NCI-H1436 treated with DMSO at 0.1 percent for 48 hours (cell line): ENCODE results near the gene WASF2.
"Not testable (repeated sequence)": the region's sequence is repeated elsewhere in the genome, so short reads cannot be mapped to it uniquely, and the experiment has no call there.

ENCODE experiments used
- DNase-seq: peaks from one replicate; lab custom pipeline; 2025; lab: John Stamatoyannopoulos, UW

WASF2 gene

GRCh38 chr1:27397749-27398148, 92.2 kb downstream of the WASF2 start:
- no peak for DNase-seq

DNA sequence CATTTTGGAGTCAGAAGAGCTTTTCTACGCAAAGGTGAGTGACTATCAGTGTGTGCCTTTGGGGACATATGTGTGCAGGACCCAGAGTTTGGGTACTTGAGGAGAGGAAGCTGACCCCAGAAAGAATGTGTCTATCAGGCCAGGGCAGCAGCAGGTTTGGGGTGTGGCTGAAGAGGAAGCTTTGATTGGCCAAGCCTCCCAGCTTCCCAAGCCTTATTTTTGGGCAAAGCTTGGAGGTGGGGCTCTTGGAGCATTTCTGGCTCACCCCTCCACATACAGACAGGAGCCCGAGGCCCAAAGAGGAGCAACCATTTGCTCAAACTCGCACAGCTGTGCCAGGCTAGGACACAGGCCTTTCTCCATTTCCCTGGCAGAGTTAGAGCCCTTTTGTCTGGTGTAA, 92.9 kb downstream of the WASF2 start:
- DNase-seq, result no peak

DNA sequence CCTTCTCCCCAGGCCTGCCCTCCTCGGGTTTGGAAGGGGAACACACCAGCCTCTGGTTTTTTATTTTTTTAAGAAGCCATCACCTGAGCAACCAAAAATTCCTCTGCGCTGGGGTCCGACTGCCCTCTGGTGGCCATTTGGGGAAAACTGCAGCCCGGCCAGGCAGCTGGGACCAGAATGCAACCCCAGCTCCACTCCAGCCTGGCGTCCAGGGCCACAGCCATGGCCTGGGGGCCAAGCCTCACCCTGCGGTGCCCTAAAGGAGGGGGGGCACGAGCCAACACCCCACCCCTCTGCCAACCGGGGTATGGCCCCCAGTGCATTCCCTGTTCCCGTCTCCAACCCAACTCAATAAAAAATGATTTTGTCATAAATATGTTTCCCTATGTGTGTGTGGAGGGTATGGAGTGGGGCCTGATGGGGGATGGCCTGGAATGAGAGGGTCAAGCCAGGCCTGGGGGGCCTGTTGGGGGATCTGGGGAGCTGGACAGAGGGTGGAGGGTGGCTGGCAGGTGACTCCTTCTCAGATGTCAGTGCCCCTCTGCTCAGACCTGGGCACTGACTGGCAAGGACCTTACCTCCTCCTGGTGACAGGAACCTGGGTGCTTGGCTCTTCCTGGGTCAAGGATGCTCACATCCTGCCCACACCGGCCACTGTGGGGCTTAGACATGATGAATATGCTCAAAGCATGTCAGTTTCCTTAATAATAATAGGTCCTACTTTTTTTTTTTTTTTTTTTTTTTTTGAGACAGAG, 94.3 kb downstream of the WASF2 start:
- no peak for DNase-seq

- no peak for DNase-seq
Observed at GRCh38 chr1:27394925-27395324, 95.0 kb downstream of the WASF2 start.

DNA sequence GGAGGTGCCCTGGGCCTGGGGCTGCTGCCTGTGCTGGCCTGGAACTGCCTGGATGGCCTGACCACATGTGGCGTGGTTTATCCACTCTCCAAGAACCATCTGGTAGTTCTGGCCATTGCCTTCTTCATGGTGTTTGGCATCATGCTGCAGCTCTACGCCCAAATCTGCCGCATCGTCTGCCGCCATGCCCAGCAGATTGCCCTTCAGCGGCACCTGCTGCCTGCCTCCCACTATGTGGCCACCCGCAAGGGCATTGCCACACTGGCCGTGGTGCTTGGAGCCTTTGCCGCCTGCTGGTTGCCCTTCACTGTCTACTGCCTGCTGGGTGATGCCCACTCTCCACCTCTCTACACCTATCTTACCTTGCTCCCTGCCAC, 95.7 kb downstream of the WASF2 start:
- no peak for DNase-seq

GRCh38 chr1:27393641-27394281, 96.2 kb downstream of the WASF2 start:
- no peak for DNase-seq

DNA sequence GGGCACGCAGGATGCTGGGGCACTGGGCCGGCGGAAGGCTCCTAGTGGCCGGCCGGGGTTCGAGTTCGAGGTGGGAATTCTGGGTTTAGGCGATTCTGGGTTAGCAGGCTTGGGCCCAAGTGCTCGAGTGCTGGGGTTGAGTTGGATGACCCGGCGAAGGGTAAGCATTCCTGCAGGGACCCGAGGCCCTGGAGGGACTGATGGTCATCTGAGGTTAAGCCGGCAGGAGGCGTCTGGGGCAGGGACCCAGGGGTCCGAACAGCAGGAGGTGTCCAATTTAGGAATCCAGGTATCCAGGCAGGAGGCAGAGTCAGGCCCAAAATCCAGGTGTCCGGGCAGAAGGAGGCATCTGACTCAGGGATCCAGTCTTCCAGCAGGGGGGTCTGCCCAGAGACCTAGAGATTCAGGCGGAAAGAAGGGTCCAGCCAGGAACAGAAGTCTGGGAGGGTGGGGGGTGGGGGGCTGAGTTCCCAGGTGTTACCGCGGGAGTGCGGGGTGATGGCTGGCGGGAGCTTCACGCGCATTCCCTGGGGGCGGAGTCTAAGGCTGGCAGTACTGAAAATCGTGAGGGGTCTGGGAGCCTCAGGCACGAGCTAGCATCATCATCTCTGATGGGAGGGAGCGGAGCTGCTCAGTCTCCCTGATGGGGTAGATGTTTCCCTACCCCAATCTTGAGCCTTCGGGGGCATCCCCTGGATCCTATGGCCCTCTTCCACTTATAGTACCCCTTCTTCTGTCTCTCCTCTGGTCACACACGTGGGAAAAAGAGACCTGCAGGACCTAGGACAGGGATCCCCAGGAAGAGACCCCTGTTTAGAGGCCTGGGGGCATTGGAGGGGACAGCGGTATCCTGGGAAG, 97.0 kb downstream of the WASF2 start:
- no peak for DNase-seq

DNA sequence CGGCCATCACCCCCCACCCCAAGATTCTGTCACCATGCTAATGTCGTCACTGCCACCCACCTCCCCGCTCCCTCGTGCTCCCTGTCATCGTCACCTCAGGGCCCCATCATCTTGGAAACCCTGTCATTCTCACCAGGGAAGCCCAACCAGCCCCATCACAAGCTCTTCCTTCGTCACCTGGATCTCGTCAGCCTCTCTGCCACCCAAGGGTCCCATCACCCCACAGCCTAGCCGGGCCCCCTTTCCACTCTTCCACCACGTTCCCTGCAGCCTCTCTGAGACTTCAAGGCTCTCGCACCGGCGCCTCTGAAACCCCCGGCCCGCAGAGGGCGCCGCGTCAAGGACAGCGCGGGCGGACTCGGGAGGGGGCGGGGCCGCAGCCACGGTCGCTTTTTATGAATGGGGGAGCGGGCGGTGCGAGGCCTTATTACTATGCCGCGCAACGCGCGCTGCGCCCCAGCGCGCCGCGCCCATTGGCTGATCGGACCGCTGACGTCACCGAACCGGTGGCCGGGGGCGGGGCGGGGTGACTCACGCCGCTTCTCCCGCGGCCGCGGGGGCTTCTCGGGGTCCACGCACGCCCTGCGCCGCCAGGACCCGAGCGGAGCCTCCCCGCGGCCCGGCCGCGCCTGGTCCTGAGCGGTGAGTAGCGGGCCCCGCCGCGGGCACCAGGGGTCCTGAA, 97.7 kb downstream of the WASF2 start, which contains the start of gene GPR3:
Gene GPR3, plus strand, starts transcription at position 527 of the 682 bp plus-strand sequence. CDS start 1,177 bp downstream, outside the sequence.
- DNase-seq, result peak; percentile 64

DNA sequence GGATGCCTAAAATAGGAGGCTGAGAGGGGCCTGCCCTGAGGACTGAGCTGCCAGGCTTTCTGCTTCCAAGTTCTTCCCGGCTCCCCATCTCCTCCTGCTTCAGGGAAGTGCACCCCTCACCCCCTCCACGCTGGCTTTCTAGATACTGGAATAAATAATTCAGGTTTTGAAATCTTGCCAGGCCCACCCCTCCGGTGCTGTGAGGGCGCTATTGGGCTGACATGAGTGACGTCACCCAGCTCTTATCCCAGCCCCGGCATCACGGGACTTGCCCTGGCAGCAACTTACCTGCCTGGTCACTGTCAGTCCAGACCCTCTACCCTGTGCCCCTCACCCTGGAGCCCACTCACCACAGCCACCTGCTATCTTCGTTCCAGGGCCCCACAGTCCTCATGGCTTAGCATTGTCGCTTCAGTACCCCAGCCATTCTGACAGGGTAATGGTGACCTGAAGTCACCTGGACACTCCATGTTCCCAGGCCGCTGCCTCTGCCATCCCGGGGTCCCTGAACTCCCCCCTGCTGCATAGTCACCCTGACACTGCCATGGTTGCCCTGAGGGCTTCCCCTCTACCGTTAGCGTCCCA, 98.4 kb downstream of the WASF2 start:
- no peak for DNase-seq

- no peak for DNase-seq
Observed at GRCh38 chr1:27388337-27389005, 101.5 kb downstream of the WASF2 start.

DNA sequence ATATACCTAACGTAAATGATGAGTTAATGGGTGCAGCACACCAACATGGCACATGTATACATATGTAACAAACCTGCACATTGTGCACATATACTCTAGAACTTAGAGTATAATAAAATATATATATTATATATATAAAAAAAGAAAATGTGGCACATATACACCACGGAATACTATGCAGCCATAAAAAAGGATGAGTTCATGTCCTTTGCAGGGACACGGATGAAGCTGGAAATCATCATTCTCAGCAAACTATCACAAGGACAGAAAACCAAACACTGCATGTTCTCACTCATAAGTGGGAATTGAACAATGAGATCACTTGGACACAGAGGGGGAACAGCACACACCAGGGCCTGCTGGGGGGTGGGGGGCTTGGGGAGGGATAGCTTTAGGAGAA, 105.2 kb downstream of the WASF2 start:
- DNase-seq, result not testable (repeated sequence)

DNA sequence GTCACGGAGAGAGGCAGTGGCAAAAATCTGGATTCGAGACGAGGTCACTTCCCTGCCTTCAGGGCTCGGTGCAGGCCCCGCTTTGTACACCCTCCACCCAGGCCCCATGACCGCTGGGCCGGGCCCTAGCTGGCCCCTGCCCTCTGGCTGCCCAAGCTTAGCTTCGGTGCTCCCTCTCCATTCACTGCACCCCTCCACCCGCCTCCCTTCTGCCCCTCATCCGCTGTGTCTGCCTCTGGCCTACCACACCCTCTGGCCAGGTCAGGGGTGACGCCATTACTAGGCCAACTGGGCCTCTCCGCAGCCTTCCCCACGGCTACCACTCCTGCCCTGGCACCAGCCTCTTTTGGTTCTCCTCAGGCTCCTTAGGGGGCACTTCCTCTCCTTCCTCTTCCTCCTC, 106.3 kb downstream of the WASF2 start:
- no peak for DNase-seq

GRCh38 chr1:27383039-27383605, 106.8 kb downstream of the WASF2 start, which contains the start of gene CD164L2:
TSS of gene CD164L2 (minus strand) at chr1:27383333. CDS start at chr1:27383239, 94 bp downstream.
- DNase-seq, result no peak

DNA sequence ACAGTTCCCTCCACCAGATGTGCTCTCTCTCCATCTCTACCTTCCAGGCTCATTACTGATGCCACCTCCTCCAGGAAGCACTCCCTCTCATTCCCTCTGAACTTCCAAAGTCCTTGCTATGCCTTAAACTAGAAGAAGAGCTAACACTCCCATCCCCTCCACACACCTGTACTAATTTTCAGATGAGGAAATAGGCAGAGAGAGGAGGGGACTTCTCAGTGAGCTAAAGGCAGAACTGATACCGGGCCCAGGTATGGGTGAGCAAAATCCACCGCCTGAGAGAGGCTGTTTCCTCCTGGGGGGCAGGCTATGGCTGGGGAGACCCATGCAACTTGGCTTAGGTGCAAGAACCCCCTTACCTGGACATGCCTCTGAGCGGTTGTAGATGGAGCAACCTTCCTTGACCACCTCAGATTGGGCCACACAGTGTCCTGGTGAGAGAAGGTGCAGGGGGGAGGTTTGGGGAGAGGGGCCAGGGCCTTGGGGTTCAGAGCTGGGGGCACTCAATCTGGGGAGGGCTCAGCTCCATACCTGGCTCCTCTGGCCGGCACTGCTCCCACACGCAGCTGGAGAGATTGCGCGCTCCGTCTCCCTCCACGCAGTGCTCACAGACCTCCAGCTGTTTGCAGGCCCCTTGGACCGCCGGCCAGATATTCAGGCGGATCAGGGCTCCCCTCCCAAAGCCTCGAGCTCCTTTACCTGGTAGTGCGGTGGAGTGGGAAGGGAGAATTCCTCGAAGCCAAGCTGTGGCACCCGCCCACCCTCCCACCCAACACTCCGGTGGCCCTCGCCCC, 107.8 kb downstream of the WASF2 start:
- no peak for DNase-seq

GRCh38 chr1:27380766-27381733, 108.9 kb downstream of the WASF2 start:
- no peak for DNase-seq

GRCh38 chr1:27380224-27380623, 109.7 kb downstream of the WASF2 start:
- DNase-seq, result no peak

DNA sequence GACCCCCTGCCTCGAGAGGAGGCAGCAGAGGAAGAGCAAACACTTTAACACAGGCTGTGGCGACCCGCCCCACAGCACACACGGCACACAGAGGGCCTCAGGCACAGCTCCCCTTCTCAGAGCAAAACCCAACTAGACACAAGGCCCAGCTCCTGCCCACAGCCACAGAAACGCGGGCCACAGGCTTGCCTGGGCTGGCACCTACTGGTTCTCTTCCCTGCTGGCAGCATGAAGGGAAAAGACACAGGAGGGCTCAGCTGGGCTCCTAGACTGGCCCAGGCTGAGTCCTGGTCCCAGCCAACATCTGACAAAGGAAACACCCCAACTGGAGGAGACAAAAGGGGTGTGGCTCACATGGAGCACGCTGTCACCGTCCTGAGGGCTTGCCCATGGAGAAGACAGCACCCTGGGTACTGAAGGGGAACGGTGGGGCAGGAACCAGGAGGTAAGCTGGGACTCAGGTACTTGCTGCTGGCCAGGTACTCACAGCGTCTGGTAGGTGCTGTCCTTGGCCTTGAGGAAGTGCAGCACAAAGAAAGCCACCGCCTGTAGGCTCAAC, 110.3 kb downstream of the WASF2 start:
- DNase-seq, result no peak

- DNase-seq, result no peak
Observed at GRCh38 chr1:27377760-27378495, 112.0 kb downstream of the WASF2 start.
